ENCODE measurements around the gene NOG. TPM values are rescaled to one million over a fixed set of nuclear protein-coding genes. Genes with fewer than 3 reads are reported as not detected.

The NOG gene
- total RNA-seq (1.3 TPM), polyA plus RNA-seq (1.3 TPM)
- long read RNA-seq, donor 1, result 0 reads
- long read RNA-seq, donor 2, result 0 reads
- long read RNA-seq, donor 3, partial matches to known transcripts, result 0 of 1 reads
- long read RNA-seq, donor 3, other reads (novel, unspliced or antisense), result 0 of 1 reads
- long read RNA-seq, donor 4, partial matches to known transcripts, result 0 of 4 reads
- long read RNA-seq, donor 4, other reads (novel, unspliced or antisense), result 0 of 4 reads
- long read RNA-seq, donor 5, transcript NOG-201 (1 exons, 1,892 nt), result major isoform, 9 of 9 reads
- long read RNA-seq, donor 5, partial matches to known transcripts, result 0 of 9 reads
- long read RNA-seq, donor 5, other reads (novel, unspliced or antisense), result 0 of 9 reads
- long read RNA-seq, donor 6, transcript NOG-201 (1 exons, 1,892 nt), result major isoform, 6 of 6 reads
- long read RNA-seq, donor 6, partial matches to known transcripts, result 0 of 6 reads
- long read RNA-seq, donor 6, other reads (novel, unspliced or antisense), result 0 of 6 reads
- long read RNA-seq, donor 7, partial matches to known transcripts, result 0 of 3 reads
- long read RNA-seq, donor 7, other reads (novel, unspliced or antisense), result 0 of 3 reads
- long read RNA-seq, donor 8, partial matches to known transcripts, result 0 of 1 reads
- long read RNA-seq, donor 8, other reads (novel, unspliced or antisense), result 0 of 1 reads
- long read RNA-seq, donor 9, result 0 reads
- long read RNA-seq, donor 10, partial matches to known transcripts, result 0 of 1 reads
- long read RNA-seq, donor 10, other reads (novel, unspliced or antisense), result 0 of 1 reads

GRCh38 chr17:56593646-56594319 is at the start of gene NOG:
Gene NOG (plus strand): TSS chr17:56593699. CDS start chr17:56594224, 525 bp downstream.
- Histone ChIP-seq H3K27ac (ENCODE audit: low read depth in 1 of 2, low read length in 1 of 2) (no peak within 1 kb of the TSS), H3K4me3 (ENCODE audit: low read length in 2 of 2) (peak within 1 kb of the TSS; percentile 39 to 54), H3K36me3 (ENCODE audit: control insufficient read depth in 2 of 2, insufficient read depth in 2 of 2, low read length in 1 of 2) (no peaks in the 10 kb centered on the region), H3K27me3 (ENCODE audit: control insufficient read depth in 2 of 2, insufficient read depth in 1 of 2, low read length in 1 of 2) (peaks cover 57 to 94% of the 10 kb centered on the region in 2 donors), H3K9me3 (ENCODE audit: control insufficient read depth in 2 of 2, insufficient read depth in 1 of 2, low read length in 1 of 2) (no peaks in the 10 kb centered on the region), H3K4me1 (ENCODE audit: control insufficient read depth in 2 of 2, insufficient read depth in 2 of 2, low read length in 2 of 2) (peaks cover 6 to 30% of the 10 kb centered on the region in 2 donors)
- DNase-seq (ENCODE audit: low read depth in 6 of 9, low spot score in 9 of 9), result peak in 4 of 9 donors; percentile 18 to 60 (median 26)
- WGBS, result under 1% methylated on average over 85 of the region's 85 CpGs

GRCh38 chr17:56545106-56545505 is 48.4 kb upstream of the NOG start:
- Histone ChIP-seq H3K4me1 (ENCODE audit: control insufficient read depth in 2 of 2, insufficient read depth in 2 of 2, low read length in 2 of 2) (no peaks in the 10 kb centered on the region), H3K27ac (ENCODE audit: low read depth in 1 of 2, low read length in 1 of 2) (no peak overlapping the region), H3K4me3 (ENCODE audit: low read length in 2 of 2) (no peak overlapping the region), H3K27me3 (ENCODE audit: control insufficient read depth in 2 of 2, insufficient read depth in 1 of 2, low read length in 1 of 2) (no peaks in the 10 kb centered on the region), H3K36me3 (ENCODE audit: control insufficient read depth in 2 of 2, insufficient read depth in 2 of 2, low read length in 1 of 2) (no peaks in the 10 kb centered on the region), H3K9me3 (ENCODE audit: control insufficient read depth in 2 of 2, insufficient read depth in 1 of 2, low read length in 1 of 2) (no peaks in the 10 kb centered on the region)
- WGBS, result 86% methylated on average over 2 of the region's 2 CpGs
- DNase-seq (ENCODE audit: low read depth in 6 of 9, low spot score in 9 of 9), result no peak

DNA sequence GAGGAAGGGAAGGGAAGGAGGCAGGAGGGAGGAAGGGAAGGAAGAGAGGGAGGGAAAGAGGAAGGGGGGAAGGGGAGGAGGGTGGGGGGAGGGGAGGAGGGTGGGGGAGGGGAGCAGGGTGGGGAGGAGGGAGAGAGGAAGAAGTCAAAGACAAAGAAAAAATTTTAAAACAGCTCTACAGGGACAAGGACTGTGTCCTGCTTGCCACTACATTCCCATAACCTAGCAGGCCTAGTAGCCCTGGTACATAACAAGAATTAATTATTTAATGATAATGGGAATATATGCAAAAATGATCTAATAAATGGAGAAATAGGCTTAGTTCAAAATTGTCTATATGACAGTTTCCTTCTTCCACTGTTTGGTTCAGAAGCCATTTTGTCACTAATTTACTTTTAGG is 47.6 kb upstream of the NOG start:
- H3K36me3 ChIP-seq (ENCODE audit: control insufficient read depth in 2 of 2, insufficient read depth in 2 of 2, low read length in 1 of 2), result no peaks in the 10 kb centered on the region
- no peaks in the 10 kb centered on the region for H3K27me3 ChIP-seq (ENCODE audit: control insufficient read depth in 2 of 2, insufficient read depth in 1 of 2, low read length in 1 of 2)
- H3K9me3 ChIP-seq (ENCODE audit: control insufficient read depth in 2 of 2, insufficient read depth in 1 of 2, low read length in 1 of 2), result no peaks in the 10 kb centered on the region
- H3K4me3 ChIP-seq (ENCODE audit: low read length in 2 of 2), result no peak overlapping the region
- no peaks in the 10 kb centered on the region for H3K4me1 ChIP-seq (ENCODE audit: control insufficient read depth in 2 of 2, insufficient read depth in 2 of 2, low read length in 2 of 2)
- DNase-seq (ENCODE audit: low read depth in 6 of 9, low spot score in 9 of 9), result no peak
- no peak overlapping the region for H3K27ac ChIP-seq (ENCODE audit: low read depth in 1 of 2, low read length in 1 of 2)

DNA sequence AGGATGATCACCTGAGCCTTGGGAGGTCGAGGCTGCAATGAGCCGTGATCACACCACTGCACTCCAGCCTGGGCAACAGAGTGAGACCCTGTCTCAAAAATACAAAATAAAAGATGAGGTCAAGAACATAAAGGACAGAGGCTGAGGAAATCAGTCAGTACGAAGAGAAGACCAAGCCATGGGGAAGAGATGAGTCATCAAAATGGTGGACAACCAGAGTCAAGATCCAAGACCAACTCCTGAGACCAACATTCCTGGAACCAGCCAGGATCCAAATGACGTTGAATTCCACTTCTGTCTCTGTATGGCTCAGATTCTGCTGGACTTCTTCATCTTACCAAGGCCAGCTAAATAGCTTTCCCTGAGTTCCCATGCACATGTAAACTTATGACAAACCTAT is 44.8 kb upstream of the NOG start:
- Histone ChIP-seq H3K27me3 (ENCODE audit: control insufficient read depth in 2 of 2, insufficient read depth in 1 of 2, low read length in 1 of 2) (no peaks in the 10 kb centered on the region), H3K27ac (ENCODE audit: low read depth in 1 of 2, low read length in 1 of 2) (no peak overlapping the region), H3K4me3 (ENCODE audit: low read length in 2 of 2) (no peak overlapping the region), H3K4me1 (ENCODE audit: control insufficient read depth in 2 of 2, insufficient read depth in 2 of 2, low read length in 2 of 2) (no peaks in the 10 kb centered on the region), H3K9me3 (ENCODE audit: control insufficient read depth in 2 of 2, insufficient read depth in 1 of 2, low read length in 1 of 2) (no peaks in the 10 kb centered on the region), H3K36me3 (ENCODE audit: control insufficient read depth in 2 of 2, insufficient read depth in 2 of 2, low read length in 1 of 2) (no peaks in the 10 kb centered on the region)
- WGBS, result 94% methylated on average over 4 of the region's 4 CpGs
- no peak for DNase-seq (ENCODE audit: low read depth in 6 of 9, low spot score in 9 of 9)

DNA sequence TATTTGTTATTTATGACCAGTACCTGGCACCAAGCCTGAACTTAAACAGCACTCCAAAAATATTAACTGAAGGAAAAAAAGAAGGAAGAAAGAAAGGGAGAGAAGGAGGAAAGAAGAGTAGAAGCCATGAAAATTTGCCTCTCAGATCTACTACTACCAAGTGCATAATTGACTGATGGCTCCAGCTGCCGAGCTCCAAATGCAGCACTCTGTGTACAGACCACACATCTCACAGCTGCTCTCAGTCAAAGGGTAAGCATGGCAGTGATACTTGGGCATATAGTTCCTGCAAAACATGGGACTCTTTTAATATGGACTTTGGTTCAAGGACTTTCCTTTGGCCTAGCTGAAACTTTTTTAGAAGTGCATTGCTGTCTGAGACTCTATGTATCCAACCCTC is 44.0 kb upstream of the NOG start:
- no peaks in the 10 kb centered on the region for H3K36me3 ChIP-seq (ENCODE audit: control insufficient read depth in 2 of 2, insufficient read depth in 2 of 2, low read length in 1 of 2)
- DNase-seq (ENCODE audit: low read depth in 6 of 9, low spot score in 9 of 9), result no peak
- H3K27me3 ChIP-seq (ENCODE audit: control insufficient read depth in 2 of 2, insufficient read depth in 1 of 2, low read length in 1 of 2), result no peaks in the 10 kb centered on the region
- no peak overlapping the region for H3K4me3 ChIP-seq (ENCODE audit: low read length in 2 of 2)
- no peak overlapping the region for H3K27ac ChIP-seq (ENCODE audit: low read depth in 1 of 2, low read length in 1 of 2)
- WGBS, result 92% methylated on average over 1 of the region's 1 CpG
- no peaks in the 10 kb centered on the region for H3K9me3 ChIP-seq (ENCODE audit: control insufficient read depth in 2 of 2, insufficient read depth in 1 of 2, low read length in 1 of 2)
- H3K4me1 ChIP-seq (ENCODE audit: control insufficient read depth in 2 of 2, insufficient read depth in 2 of 2, low read length in 2 of 2), result no peaks in the 10 kb centered on the region

GRCh38 chr17:56557682-56558081 is 35.8 kb upstream of the NOG start:
- H3K36me3 ChIP-seq (ENCODE audit: control insufficient read depth in 2 of 2, insufficient read depth in 2 of 2, low read length in 1 of 2), result no peaks in the 10 kb centered on the region
- H3K27ac ChIP-seq (ENCODE audit: low read depth in 1 of 2, low read length in 1 of 2), result no peak overlapping the region
- H3K4me1 ChIP-seq (ENCODE audit: control insufficient read depth in 2 of 2, insufficient read depth in 2 of 2, low read length in 2 of 2), result no peaks in the 10 kb centered on the region
- no peak overlapping the region for H3K4me3 ChIP-seq (ENCODE audit: low read length in 2 of 2)
- no peaks in the 10 kb centered on the region for H3K9me3 ChIP-seq (ENCODE audit: control insufficient read depth in 2 of 2, insufficient read depth in 1 of 2, low read length in 1 of 2)
- no peak for DNase-seq (ENCODE audit: low read depth in 6 of 9, low spot score in 9 of 9)
- H3K27me3 ChIP-seq (ENCODE audit: control insufficient read depth in 2 of 2, insufficient read depth in 1 of 2, low read length in 1 of 2), result no peaks in the 10 kb centered on the region
- WGBS, result 97% methylated on average over 8 of the region's 8 CpGs

- Histone ChIP-seq H3K27me3 (ENCODE audit: control insufficient read depth in 2 of 2, insufficient read depth in 1 of 2, low read length in 1 of 2) (no peaks in the 10 kb centered on the region), H3K4me1 (ENCODE audit: control insufficient read depth in 2 of 2, insufficient read depth in 2 of 2, low read length in 2 of 2) (no peaks in the 10 kb centered on the region), H3K27ac (ENCODE audit: low read depth in 1 of 2, low read length in 1 of 2) (no peak overlapping the region), H3K4me3 (ENCODE audit: low read length in 2 of 2) (no peak overlapping the region), H3K9me3 (ENCODE audit: control insufficient read depth in 2 of 2, insufficient read depth in 1 of 2, low read length in 1 of 2) (no peaks in the 10 kb centered on the region), H3K36me3 (ENCODE audit: control insufficient read depth in 2 of 2, insufficient read depth in 2 of 2, low read length in 1 of 2) (no peaks in the 10 kb centered on the region)
- no peak for DNase-seq (ENCODE audit: low read depth in 6 of 9, low spot score in 9 of 9)
- 95% methylated on average over 7 of the region's 7 CpGs for whole genome bisulfite sequencing
These were observed 35.4 kb upstream of the NOG start for GRCh38 chr17:56558088-56558487.

GRCh38 chr17:56570199-56570598 is 23.3 kb upstream of the NOG start:
- H3K36me3 ChIP-seq (ENCODE audit: control insufficient read depth in 2 of 2, insufficient read depth in 2 of 2, low read length in 1 of 2), result no peaks in the 10 kb centered on the region
- WGBS, result 89% methylated on average over 3 of the region's 3 CpGs
- no peak overlapping the region for H3K4me3 ChIP-seq (ENCODE audit: low read length in 2 of 2)
- H3K4me1 ChIP-seq (ENCODE audit: control insufficient read depth in 2 of 2, insufficient read depth in 2 of 2, low read length in 2 of 2), result no peaks in the 10 kb centered on the region
- H3K27ac ChIP-seq (ENCODE audit: low read depth in 1 of 2, low read length in 1 of 2), result no peak overlapping the region
- H3K27me3 ChIP-seq (ENCODE audit: control insufficient read depth in 2 of 2, insufficient read depth in 1 of 2, low read length in 1 of 2), result no peaks in the 10 kb centered on the region
- no peak for DNase-seq (ENCODE audit: low read depth in 6 of 9, low spot score in 9 of 9)
- H3K9me3 ChIP-seq (ENCODE audit: control insufficient read depth in 2 of 2, insufficient read depth in 1 of 2, low read length in 1 of 2), result no peaks in the 10 kb centered on the region

DNA sequence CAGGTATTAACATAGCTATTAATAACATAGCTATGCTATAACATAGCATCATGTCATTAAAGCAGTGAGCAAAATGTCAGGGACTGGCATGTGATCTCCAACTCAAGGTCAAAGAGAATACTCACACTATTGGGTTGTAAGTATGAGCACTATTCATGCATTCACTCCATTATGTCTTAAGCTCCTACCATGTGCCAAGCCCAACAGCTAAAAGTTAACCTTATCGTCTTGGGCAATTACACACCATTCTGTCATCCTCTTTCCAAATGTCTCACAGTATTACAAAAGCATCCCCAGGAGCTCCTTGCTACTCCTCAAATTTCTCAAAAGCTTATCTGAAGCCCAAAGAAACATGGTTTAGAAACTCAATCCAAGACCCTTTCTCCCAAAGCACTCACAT is 22.0 kb upstream of the NOG start:
- WGBS, result 94% methylated on average over 1 of the region's 1 CpG
- no peaks in the 10 kb centered on the region for H3K4me1 ChIP-seq (ENCODE audit: control insufficient read depth in 2 of 2, insufficient read depth in 2 of 2, low read length in 2 of 2)
- H3K4me3 ChIP-seq (ENCODE audit: low read length in 2 of 2), result no peak overlapping the region
- no peak overlapping the region for H3K27ac ChIP-seq (ENCODE audit: low read depth in 1 of 2, low read length in 1 of 2)
- no peaks in the 10 kb centered on the region for H3K9me3 ChIP-seq (ENCODE audit: control insufficient read depth in 2 of 2, insufficient read depth in 1 of 2, low read length in 1 of 2)
- H3K36me3 ChIP-seq (ENCODE audit: control insufficient read depth in 2 of 2, insufficient read depth in 2 of 2, low read length in 1 of 2), result no peaks in the 10 kb centered on the region
- DNase-seq (ENCODE audit: low read depth in 6 of 9, low spot score in 9 of 9), result no peak
- no peaks in the 10 kb centered on the region for H3K27me3 ChIP-seq (ENCODE audit: control insufficient read depth in 2 of 2, insufficient read depth in 1 of 2, low read length in 1 of 2)

Data from thymus (tissue), 14 donors.